NOMO-1 treated with DMSO at 0.1 percent for 48 hours (cell line): ENCODE data around the gene TFAM.

ENCODE experiments used
- DNase-seq: peaks from one replicate; lab custom pipeline; 2025; ENCODE audit not compliant: unreplicated experiment; lab: John Stamatoyannopoulos, UW

Gene TFAM

GRCh38 chr10:58384999-58385783 is at the start of gene TFAM:
Gene TFAM (plus strand): TSS chr10:58385410. CDS start chr10:58385548, 138 bp downstream.
- peak; percentile 90 for DNase-seq

DNA sequence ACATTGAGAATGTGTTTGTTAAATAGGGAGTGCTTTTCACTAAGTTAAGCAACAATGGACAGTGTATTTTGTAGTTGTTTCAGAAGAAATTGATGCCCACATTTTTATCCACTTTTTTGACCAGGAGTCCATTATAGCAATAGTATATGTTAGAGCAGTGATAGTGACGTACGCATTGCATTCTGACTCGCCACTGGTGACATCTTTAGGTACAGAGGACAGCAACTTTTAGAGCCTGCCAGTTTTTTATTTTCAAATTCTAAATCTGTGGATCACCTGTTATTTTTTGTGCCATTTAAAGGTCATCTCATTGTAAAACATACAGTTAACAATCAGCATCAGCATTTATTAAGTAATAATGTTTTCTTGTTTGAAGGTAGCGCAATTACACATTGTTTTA is 49.0 kb upstream of the TFAM start:
- no peak for DNase-seq

DNA sequence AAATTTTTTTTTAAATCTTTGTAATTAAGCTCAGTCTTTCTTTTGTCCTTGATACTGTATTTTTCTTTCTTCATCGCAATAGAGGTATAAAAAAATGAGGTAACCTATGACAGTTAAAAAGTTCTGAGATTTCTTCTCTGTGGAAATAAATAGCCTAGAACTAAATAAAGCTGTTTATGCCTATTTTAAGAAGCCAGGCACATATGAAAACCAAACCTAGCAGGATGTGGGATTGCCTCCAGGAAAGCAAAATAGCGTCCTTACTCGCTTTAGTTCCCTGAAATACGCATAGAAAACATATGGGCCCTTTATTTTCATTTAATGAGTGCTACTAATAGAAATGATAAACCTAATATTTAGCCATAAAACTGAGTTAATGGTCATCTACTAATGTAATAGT is 43.8 kb upstream of the TFAM start:
- DNase-seq: no peak

- DNase-seq: no peak
Observed at GRCh38 chr10:58341947-58342346, 43.3 kb upstream of the TFAM start.

- no peak for DNase-seq
Observed at GRCh38 chr10:58347967-58348366, 37.2 kb upstream of the TFAM start.

DNA sequence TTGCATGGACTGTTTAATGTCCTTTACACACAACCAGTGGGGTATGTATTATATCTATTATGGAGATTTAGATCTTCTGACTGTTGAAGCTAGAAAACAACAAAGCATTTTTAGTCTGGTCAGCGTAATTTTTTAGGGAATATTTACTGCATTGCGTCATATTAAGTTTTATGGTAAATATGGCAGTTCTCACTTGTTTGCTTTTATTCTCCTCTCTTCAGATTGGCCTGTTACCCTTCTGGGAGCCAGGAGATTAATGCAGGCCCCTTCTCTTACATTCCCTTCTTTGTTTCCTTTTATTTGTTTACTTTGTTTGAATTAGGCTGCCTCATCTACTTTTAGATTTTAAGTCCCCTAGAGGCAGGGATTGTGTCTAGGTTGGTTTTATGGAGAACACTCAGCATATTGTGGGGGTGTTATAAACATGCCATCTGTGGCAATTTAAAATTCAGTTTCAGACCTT is 36.6 kb upstream of the TFAM start:
- no peak for DNase-seq

DNA sequence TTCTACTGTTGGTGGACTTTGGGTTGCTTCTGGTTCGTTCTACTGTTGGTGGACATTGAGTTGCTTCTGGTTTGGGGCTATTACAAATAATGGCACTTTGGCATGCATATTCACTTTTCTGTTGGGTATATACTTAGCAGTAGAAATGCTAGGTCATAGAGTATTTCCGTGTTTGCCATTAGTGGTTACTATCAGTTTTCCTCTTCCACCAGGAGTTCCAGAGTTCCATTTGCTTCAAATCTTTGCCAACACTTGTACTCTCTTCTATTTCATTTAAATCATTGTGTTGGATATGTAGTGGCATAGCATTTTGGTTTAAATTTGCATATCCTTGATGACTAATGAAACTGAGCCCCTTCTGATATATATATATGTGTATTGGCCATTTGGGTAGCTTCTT is 35.2 kb upstream of the TFAM start:
- no peak for DNase-seq

GRCh38 chr10:58350619-58351323 is 34.4 kb upstream of the TFAM start:
- DNase-seq: peak; percentile 73

- DNase-seq: no peak
Observed at GRCh38 chr10:58351616-58352578, 33.3 kb upstream of the TFAM start.

DNA sequence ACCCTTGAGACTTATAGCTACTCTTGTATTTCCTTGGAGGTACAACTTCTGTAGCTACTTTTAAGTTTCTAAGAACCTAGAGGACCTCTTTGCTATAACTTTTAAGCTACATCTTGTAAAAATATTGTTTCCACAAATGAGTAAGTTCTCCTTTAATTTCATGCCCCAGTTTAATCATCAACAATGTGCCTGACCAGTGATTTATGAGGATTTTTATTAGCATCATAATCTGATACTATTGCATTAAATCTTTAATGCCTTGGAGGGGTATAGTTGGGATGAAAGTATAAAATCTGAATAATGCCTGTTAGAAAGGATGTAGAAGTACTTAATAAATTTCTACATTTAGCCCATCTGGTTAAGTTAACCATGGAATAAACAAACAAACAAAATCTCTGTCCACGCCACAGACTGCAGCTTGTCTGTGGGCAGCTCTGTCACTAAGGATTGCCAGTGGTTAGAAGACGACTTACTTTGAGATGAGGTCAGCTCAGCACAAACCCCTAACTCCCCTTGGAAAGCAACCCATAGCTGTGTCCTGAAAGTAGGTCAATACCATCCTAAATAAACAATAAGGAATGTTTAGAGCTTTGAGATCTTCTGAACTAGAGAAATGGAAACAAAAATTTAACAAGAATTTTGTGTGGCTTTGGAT is 32.1 kb upstream of the TFAM start:
- DNase-seq: no peak

- no peak for DNase-seq
Observed at GRCh38 chr10:58356756-58357155, 28.5 kb upstream of the TFAM start.

DNA sequence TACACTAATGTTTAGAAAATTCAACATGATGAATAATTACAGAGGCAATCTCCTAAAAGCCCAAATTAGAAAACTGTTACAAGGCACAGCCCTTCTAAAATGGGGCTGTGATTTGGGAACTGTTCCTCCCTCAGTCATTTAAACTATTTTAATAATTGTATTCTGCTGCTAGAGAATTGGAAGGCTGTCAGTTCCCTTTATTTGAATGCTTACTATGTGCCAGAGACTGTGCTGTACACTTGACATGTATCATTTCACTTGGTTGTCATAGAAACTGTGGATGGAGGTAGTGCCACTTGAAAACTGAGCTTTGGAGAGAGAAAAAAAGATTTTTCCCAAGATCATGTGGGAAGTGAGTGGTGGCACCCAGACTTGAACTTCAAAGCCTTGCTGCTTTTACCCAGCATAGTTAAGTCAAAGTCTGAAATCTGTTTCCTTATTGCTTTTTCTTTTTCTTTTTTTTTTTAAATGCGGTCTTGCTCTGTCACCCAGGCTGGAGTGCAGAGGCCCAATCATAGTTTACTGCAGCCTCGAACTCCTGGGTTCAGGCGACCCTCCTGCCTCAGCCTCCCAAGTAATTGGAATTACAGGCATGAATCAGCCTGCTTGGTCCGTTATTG is 26.8 kb upstream of the TFAM start:
- no peak for DNase-seq

DNA sequence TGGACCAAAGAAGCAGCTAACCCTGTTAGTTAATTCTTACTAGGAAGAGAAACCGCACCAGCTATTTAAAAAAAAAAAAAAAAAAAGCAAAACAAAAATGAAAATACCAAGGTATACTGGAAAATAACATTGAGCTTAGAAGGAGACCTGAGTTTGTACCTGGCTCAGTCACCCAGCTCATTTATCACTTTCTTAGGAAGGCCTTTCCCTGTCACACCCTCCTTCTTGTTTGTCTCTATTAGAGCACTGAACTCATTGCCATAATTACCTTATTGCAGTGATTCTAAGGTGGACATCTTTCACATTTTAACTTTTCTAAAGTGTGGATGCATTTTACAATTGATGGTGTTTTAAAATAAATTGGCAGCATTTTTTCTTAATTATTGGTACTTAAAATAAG is 26.3 kb upstream of the TFAM start:
- DNase-seq: no peak

GRCh38 chr10:58359541-58359940 is 25.7 kb upstream of the TFAM start:
- DNase-seq: no peak

DNA sequence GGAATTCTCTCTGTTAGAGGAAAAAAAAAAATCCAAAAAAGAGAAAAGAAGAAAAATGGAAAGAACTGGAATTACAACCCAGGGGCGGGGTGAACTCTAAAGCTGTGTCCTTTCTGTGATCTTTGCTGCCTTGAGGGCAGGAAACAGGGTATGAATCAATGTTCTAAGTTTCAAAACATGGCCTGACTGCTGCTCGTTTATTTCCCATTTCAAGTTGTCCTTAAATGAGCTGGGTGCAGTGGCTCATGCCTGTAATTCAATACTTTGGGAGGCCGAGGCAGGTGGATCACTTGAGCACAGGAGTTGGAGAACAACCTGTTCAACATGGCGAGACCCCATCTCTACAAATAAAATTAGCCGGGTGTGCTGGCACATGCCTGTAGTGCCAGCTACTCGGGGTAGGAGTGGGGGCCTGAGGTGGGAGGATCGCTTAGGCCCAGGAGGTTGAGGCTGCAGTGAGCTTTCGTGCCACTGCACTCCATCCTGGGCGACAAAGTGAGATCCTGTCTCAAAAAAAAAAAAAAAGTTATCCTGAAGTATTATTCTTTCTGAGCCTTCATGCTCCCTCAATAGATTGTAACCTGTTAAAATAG is 24.7 kb upstream of the TFAM start:
- no peak for DNase-seq

DNA sequence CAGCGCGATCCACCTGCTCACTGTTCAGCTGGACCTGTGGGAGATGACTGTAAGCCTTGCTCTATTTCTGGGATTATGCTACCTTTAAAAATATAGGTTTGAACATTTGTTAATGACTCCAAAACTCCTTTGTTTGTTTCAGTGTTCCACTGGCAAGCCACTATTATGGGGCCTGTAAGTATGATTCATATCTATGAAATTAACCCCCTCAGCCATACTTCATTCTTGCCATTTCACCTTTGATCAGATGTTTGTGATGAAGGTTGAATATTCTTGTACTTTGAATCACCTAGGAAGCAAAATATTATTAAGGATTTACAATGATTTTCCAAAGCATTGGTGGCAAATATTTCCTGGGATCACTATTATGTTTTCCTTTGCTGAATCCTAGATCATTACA is 23.9 kb upstream of the TFAM start:
- no peak for DNase-seq

GRCh38 chr10:58362027-58362789 is 23.0 kb upstream of the TFAM start:
- DNase-seq: no peak

DNA sequence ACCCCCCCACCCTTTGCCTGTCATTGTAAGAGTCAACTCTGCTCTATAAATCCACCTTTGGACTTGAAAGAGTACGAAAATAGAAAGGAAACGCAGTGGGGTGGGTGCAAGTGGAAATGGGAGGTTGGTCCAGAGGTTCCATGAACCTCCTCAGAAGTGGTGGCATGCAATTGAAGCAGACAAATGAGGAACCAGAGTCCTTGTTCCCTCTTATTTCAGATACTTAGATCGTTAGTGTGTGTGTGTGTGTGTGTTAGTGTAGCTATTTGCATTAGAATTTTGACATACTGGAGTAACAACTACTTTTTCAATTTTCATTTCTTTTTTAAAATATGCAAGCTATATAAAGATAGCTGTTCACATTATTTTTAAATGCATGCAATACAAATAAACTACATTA is 18.1 kb upstream of the TFAM start:
- DNase-seq: peak; percentile 58

- DNase-seq: no peak
Observed at GRCh38 chr10:58371473-58371872, 13.7 kb upstream of the TFAM start.
